SK-N-SH treated with all-trans-retinoic acid at 6 μM for 48 hours (cell line): ENCODE data around the gene SAMD10.

ENCODE experiments used
- ARNTL ChIP-seq: fragments of 450-650 bp; formaldehyde crosslinking; IDR thresholded peaks from 2 replicates; pipeline ENCODE4 v1.5.0; 2020; ENCODE audit warnings: low read depth, mild to moderate bottlenecking, moderate library complexity, borderline replicate concordance
- CSDC2 ChIP-seq: fragments of 250-450 bp; sonication (Bioruptor Pico); IDR thresholded peaks from 2 replicates; pipeline ENCODE4 v1.5.0; 2020; ENCODE audit warnings: mild to moderate bottlenecking, moderate library complexity
- RARB ChIP-seq: fragments of 250-450 bp; sonication (Bioruptor Pico); IDR thresholded peaks from 2 replicates; pipeline ENCODE4 v1.8.0; 2021; ENCODE audit warnings: mild to moderate bottlenecking, moderate library complexity
- ZC3H10 ChIP-seq: fragments of 250-450 bp; sonication (Bioruptor Pico); IDR thresholded peaks from 2 replicates; pipeline ENCODE4 v1.5.1; 2021; ENCODE audit warnings: mild to moderate bottlenecking, moderate library complexity
- ZFP3 ChIP-seq: fragments of 250-450 bp; sonication (Bioruptor Pico); IDR thresholded peaks from 2 replicates; pipeline ENCODE4 v1.5.0; 2020; ENCODE audit warnings: mild to moderate bottlenecking, moderate library complexity
- TF ChIP-seq, protein P1 (sequence below): fragments of 250-450 bp; sonication (Bioruptor Pico); IDR thresholded peaks from 2 replicates; pipeline ENCODE4 v1.5.1; 2020; ENCODE audit warnings: low read depth, mild to moderate bottlenecking, moderate library complexity
- TF ChIP-seq, protein P2 (sequence below): fragments of 250-450 bp; sonication (Bioruptor Pico); IDR thresholded peaks from 2 replicates; pipeline ENCODE4 v1.8.0; 2020; ENCODE audit warnings: mild to moderate bottlenecking, moderate library complexity, borderline replicate concordance

DNA sequence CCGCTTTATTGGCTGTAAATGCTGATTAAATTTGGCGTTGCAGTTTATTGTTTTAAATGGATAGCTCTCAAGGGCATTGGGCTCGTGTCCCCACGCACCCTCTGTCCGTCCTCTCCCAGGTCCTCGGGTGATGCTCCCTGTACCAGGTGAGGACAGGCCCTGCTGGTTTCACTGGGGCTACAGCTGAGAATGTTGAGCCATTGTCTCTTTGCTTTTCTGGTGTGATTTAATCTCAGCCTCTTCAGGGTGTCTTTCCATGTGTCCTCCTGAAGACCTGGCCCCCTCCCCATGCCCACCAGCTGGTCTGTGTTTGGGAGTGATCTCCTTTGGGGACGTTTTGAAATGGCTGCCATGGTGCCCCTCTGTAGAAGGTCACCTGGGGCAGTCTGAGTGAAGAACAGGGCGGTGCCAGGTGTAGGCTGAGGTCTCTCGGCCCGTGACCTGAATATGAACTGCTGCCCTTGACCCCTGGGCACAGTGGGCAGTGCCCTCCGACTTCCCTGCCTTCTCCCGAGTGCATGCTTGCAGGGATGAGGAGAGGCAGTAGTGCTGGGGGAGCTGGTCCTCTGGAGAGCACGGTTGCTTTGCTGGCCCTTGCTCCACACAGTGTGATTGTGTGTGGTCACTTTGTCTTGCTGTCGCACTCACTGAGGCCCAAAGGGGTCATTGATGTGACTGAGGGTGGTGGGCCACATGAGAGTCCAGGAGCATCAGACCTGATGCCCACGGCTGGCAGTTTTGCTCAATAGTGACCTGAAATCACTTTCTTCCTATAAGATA lies 44.1 kb upstream of the SAMD10 start:
- TF ChIP-seq ZFP3 (CRISPR knock-in tag), result no peak
- TF ChIP-seq RARB (CRISPR knock-in tag), result no peak
- TF ChIP-seq, protein P1, sequence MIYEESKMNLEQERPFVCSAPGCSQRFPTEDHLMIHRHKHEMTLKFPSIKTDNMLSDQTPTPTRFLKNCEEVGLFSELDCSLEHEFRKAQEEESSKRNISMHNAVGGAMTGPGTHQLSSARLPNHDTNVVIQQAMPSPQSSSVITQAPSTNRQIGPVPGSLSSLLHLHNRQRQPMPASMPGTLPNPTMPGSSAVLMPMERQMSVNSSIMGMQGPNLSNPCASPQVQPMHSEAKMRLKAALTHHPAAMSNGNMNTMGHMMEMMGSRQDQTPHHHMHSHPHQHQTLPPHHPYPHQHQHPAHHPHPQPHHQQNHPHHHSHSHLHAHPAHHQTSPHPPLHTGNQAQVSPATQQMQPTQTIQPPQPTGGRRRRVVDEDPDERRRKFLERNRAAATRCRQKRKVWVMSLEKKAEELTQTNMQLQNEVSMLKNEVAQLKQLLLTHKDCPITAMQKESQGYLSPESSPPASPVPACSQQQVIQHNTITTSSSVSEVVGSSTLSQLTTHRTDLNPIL (CRISPR knock-in tag), result no peak
- no peak for TF ChIP-seq CSDC2 (CRISPR knock-in tag)
- TF ChIP-seq, protein P2, sequence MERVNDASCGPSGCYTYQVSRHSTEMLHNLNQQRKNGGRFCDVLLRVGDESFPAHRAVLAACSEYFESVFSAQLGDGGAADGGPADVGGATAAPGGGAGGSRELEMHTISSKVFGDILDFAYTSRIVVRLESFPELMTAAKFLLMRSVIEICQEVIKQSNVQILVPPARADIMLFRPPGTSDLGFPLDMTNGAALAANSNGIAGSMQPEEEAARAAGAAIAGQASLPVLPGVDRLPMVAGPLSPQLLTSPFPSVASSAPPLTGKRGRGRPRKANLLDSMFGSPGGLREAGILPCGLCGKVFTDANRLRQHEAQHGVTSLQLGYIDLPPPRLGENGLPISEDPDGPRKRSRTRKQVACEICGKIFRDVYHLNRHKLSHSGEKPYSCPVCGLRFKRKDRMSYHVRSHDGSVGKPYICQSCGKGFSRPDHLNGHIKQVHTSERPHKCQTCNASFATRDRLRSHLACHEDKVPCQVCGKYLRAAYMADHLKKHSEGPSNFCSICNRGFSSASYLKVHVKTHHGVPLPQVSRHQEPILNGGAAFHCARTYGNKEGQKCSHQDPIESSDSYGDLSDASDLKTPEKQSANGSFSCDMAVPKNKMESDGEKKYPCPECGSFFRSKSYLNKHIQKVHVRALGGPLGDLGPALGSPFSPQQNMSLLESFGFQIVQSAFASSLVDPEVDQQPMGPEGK (CRISPR knock-in tag), result no peak
- no peak for TF ChIP-seq ZC3H10 (CRISPR knock-in tag)
- TF ChIP-seq ARNTL (CRISPR knock-in tag), result no peak
